ENCODE results near the gene MED15. TPM values are rescaled to one million over a fixed set of nuclear protein-coding genes. Genes with fewer than 3 reads are reported as not detected.

The MED15 gene
- total and polyA plus RNA-seq, 2 of the 4 experiments (the other 2 are of a cell fraction) = 19.0 to 68.8 TPM

- H4K91ac ChIP-seq (ENCODE audit: insufficient read depth, low read depth, low read length) = no peak overlapping the region
- no peak overlapping the region for H2BK20ac ChIP-seq (ENCODE audit: low read depth, low read length)
- POLR2A ChIA-PET (ENCODE audit: unreplicated experiment) = no interaction called here
- H3K4ac ChIP-seq (ENCODE audit: low read depth, low read length) = no peak overlapping the region
- CTCF ChIA-PET = no interaction called here
- no peaks in the 10 kb centered on the region for H3K4me1 ChIP-seq (ENCODE audit: control insufficient read depth, insufficient read depth, low read length)
- peaks cover 92% of the 10 kb centered on the region for H3K36me3 ChIP-seq (ENCODE audit: control insufficient read depth, insufficient read depth, low read length)
- H3K27ac ChIP-seq (ENCODE audit: insufficient read depth, low read length) = no peak overlapping the region
- in situ Hi-C loops (cut with MboI; ENCODE audit: low sequenced_read_pairs) = no loop called here
- no peak overlapping the region for H2BK15ac ChIP-seq (ENCODE audit: low read depth, low read length)
- H3K14ac ChIP-seq (replicated peaks; ENCODE audit: low read depth, low read length) = no peak overlapping the region
- no peak overlapping the region for H3K56ac ChIP-seq (ENCODE audit: extremely low read depth, insufficient read depth, low read length)
- no peaks in the 10 kb centered on the region; the same call in 1 of the 2 replicates for H3K9me1 ChIP-seq (ENCODE audit: insufficient read depth, low read length)
- H2AK5ac ChIP-seq (ENCODE audit: low read depth, low read length) = no peak overlapping the region
- intact Hi-C loops (cut with micrococcal nuclease) = no loop called here
- TF ChIP-seq MXI1 (IDR thresholded peaks at IDR 0.05; ENCODE audit: borderline replicate concordance, low read depth, low read length) (no peak), RFX5 (IDR thresholded peaks at IDR 0.05; ENCODE audit: low read depth, low read length) (no peak), CTCF (conservative IDR thresholded peaks at IDR 0.05; ENCODE audit: low read depth, low read length) (no peak), CEBPB (IDR thresholded peaks at IDR 0.05; ENCODE audit: low read depth, low read length) (no peak), SMC3 (IDR thresholded peaks at IDR 0.05; ENCODE audit: low read depth, low read length) (no peak)
- no peak overlapping the region for H4K5ac ChIP-seq (ENCODE audit: low read depth, low read length)
- H3K23ac ChIP-seq (ENCODE audit: low read depth, low read length) = no peak overlapping the region
- DNase-seq (no peak), ATAC-seq (ENCODE audit: low read depth) (no peak)
- H3K4me2 ChIP-seq (ENCODE audit: low read depth, low read length) = no peak overlapping the region
- peaks cover 37 to 58% of the 10 kb centered on the region in 2 experiments for H3K79me1 ChIP-seq (ENCODE audit: low read depth in 1 of 2, low read length in 2 of 2)
- H2AK9ac ChIP-seq (replicated peaks; ENCODE audit: low read depth, low read length, poor library complexity) = peak overlapping the region; percentile 79
- no peak overlapping the region for H2BK5ac ChIP-seq (ENCODE audit: low read depth, low read length, poor library complexity, severe bottlenecking)
- peaks cover 55% of the 10 kb centered on the region for H4K20me1 ChIP-seq (ENCODE audit: insufficient read depth, low read length)
- BruUV-seq (replicated peaks) = no TSS peak
- H3K18ac ChIP-seq (ENCODE audit: low read depth, low read length) = no peak overlapping the region
- 94% methylated on average over 2 of the region's 7 CpGs; no CpG with 5 or more reads in 1 of the 2 experiments for WGBS, 2 experiments (ENCODE audit: extremely low coverage in 2 of 2, insufficient read length in 1 of 2)
- dilution Hi-C loops (cut with HindIII; ENCODE audit: low sequenced_read_pairs, unreplicated experiment) = no loop called here
- peak overlapping the region; percentile 11 for H2AFZ ChIP-seq (replicated peaks; ENCODE audit: low read length, poor library complexity)
- H2BK120ac ChIP-seq (ENCODE audit: low read depth, low read length) = no peak overlapping the region
- no peaks in the 10 kb centered on the region for H3K9me3 ChIP-seq (ENCODE audit: control insufficient read depth, insufficient read depth, low read length)
- H3K4me3 ChIP-seq (ENCODE audit: insufficient read depth, low read depth, low read length) = no peak overlapping the region
- no peak overlapping the region for H4K8ac ChIP-seq (ENCODE audit: low read depth in 2 of 2, low read length in 2 of 2)
- H3K9ac ChIP-seq (ENCODE audit: low read depth, low read length) = no peak overlapping the region
- no peaks in the 10 kb centered on the region for H3K27me3 ChIP-seq (ENCODE audit: control insufficient read depth, insufficient read depth, low read length)
These were observed 74.2 kb downstream of the MED15 start for GRCh38 chr22:20581503-20582170.

Measured in IMR-90 (cell line).